Measurements from ENCODE around the gene APC.

APC gene

GRCh38 chr5:112876362-112876761, 138.7 kb downstream of the APC start:
- TF ChIP-seq, protein P1, sequence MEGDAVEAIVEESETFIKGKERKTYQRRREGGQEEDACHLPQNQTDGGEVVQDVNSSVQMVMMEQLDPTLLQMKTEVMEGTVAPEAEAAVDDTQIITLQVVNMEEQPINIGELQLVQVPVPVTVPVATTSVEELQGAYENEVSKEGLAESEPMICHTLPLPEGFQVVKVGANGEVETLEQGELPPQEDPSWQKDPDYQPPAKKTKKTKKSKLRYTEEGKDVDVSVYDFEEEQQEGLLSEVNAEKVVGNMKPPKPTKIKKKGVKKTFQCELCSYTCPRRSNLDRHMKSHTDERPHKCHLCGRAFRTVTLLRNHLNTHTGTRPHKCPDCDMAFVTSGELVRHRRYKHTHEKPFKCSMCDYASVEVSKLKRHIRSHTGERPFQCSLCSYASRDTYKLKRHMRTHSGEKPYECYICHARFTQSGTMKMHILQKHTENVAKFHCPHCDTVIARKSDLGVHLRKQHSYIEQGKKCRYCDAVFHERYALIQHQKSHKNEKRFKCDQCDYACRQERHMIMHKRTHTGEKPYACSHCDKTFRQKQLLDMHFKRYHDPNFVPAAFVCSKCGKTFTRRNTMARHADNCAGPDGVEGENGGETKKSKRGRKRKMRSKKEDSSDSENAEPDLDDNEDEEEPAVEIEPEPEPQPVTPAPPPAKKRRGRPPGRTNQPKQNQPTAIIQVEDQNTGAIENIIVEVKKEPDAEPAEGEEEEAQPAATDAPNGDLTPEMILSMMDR (IDR thresholded peaks at IDR 0.05; ENCODE audit: control insufficient read depth, insufficient read depth, low read depth, low read length, missing control alignments) = no peak
- DNase-seq (ENCODE audit: low read depth) = no peak
- no peak overlapping the region for H3K4me3 ChIP-seq (ENCODE audit: control insufficient read depth, low read depth, low read length)

GRCh38 chr5:112878101-112878500, 140.4 kb downstream of the APC start:
- no peak overlapping the region for H3K4me3 ChIP-seq (ENCODE audit: control insufficient read depth, low read depth, low read length)
- TF ChIP-seq, protein P1 (IDR thresholded peaks at IDR 0.05; ENCODE audit: control insufficient read depth, insufficient read depth, low read depth, low read length, missing control alignments) = no peak
- no peak for DNase-seq (ENCODE audit: low read depth)

DNA sequence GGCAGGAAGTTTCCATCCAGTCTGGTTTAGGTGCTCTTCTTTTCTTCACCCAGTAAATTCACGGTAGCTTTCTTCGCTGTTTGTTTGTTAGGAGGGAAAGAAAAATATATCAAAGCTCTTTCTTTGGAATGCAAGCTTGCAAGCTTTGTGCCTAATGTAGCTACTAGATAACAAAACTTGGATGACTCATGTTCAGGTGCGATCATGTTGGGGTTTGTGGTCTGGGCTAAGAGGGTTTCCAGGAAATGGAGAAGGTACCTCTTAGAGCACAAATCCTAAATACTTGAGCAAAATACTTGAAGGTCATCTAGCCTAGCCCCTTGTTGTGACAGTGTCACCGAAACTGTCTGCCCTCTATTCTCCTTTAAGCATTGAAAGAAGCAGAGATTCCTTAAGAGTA, 141.1 kb downstream of the APC start:
- TF ChIP-seq, protein P1 (IDR thresholded peaks at IDR 0.05; ENCODE audit: control insufficient read depth, insufficient read depth, low read depth, low read length, missing control alignments) = no peak
- DNase-seq (ENCODE audit: low read depth) = no peak
- no peak overlapping the region for H3K4me3 ChIP-seq (ENCODE audit: control insufficient read depth, low read depth, low read length)

GRCh38 chr5:112880219-112880964, 142.7 kb downstream of the APC start:
- TF ChIP-seq, protein P1 (IDR thresholded peaks at IDR 0.05; ENCODE audit: control insufficient read depth, insufficient read depth, low read depth, low read length, missing control alignments) = no peak
- no peak overlapping the region for H3K4me3 ChIP-seq (ENCODE audit: control insufficient read depth, low read depth, low read length)
- DNase-seq (ENCODE audit: low read depth) = no peak

DNA sequence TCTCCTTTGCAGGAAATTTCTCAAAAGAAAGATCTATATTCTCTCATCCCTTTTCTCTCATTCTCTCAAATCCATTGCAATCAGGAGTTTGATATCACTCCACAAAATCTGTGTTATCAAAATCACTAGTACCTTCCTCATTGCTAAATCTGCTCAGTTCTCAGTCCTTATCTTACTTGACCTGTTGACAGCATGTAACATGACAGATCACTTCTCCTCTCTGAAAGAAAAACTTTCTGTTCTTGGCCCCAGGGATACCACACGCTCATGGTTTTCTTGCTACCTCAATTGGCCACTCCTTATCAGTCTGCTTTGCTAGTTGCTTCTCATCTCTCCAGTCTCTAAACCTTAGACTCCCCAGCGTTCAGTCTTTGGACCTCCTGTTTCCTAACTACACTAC, 145.5 kb downstream of the APC start:
- TF ChIP-seq, protein P1 (IDR thresholded peaks at IDR 0.05; ENCODE audit: control insufficient read depth, insufficient read depth, low read depth, low read length, missing control alignments) = no peak
- DNase-seq (ENCODE audit: low read depth) = no peak

GRCh38 chr5:112885001-112885400, 147.3 kb downstream of the APC start:
- H3K4me3 ChIP-seq (ENCODE audit: control insufficient read depth, low read depth, low read length) = no peak overlapping the region
- DNase-seq (ENCODE audit: low read depth) = no peak
- TF ChIP-seq, protein P1 (IDR thresholded peaks at IDR 0.05; ENCODE audit: control insufficient read depth, insufficient read depth, low read depth, low read length, missing control alignments) = no peak

More for the DNA sequence above, 145.5 kb downstream of the APC start:
- no peak overlapping the region for H3K4me3 ChIP-seq (ENCODE audit: control insufficient read depth, low read depth, low read length)

Measured in AG09309 (cell line).